Effector memory CD4-positive, alpha-beta T cell (primary cell): ENCODE results near the gene ACTR10.

Source experiments
- DNase-seq, 3 donors: peaks; one replicate each; pipeline ENCODE4 v3.0.0-alpha.2; 2020
- H3K27ac ChIP-seq: 2 replicates; pipeline ENCODE4 v1.7.0; 2013; ENCODE audit warnings: mild to moderate bottlenecking, low read length, moderate library complexity; ENCODE audit not compliant: insufficient read depth, poor library complexity, severe bottlenecking
- H3K27me3 ChIP-seq: replicated peaks from 2 replicates; pipeline ENCODE4 v1.7.0; 2013; ENCODE audit warnings: mild to moderate bottlenecking, low read length; ENCODE audit not compliant: insufficient read depth, control insufficient read depth, poor library complexity, severe bottlenecking
- H3K36me3 ChIP-seq: 2 replicates; pipeline ENCODE4 v1.7.0; 2013; ENCODE audit warnings: mild to moderate bottlenecking, low read length, moderate library complexity; ENCODE audit not compliant: control insufficient read depth, insufficient read depth
- H3K4me1 ChIP-seq: 2 replicates; pipeline ENCODE4 v1.7.0; 2013; ENCODE audit warnings: low read length, mild to moderate bottlenecking; ENCODE audit not compliant: control insufficient read depth, insufficient read depth, poor library complexity, severe bottlenecking
- H3K4me3 ChIP-seq: 2 replicates; pipeline ENCODE4 v1.7.0; 2013; ENCODE audit warnings: low read length, low read depth, mild to moderate bottlenecking; ENCODE audit not compliant: insufficient read depth, poor library complexity, severe bottlenecking
- H3K9me3 ChIP-seq: 2 replicates; pipeline ENCODE4 v1.7.0; 2013; ENCODE audit warnings: mild to moderate bottlenecking, low read length, moderate library complexity; ENCODE audit not compliant: control insufficient read depth
- total RNA-seq, 3 donors: gene quantifications; one replicate each; lab custom pipeline; 2026; lab: John Stamatoyannopoulos, UW

Gene ACTR10
- 19.4 to 32.0 (median 27.1) reads per million in 3 donors for total RNA-seq

DNA sequence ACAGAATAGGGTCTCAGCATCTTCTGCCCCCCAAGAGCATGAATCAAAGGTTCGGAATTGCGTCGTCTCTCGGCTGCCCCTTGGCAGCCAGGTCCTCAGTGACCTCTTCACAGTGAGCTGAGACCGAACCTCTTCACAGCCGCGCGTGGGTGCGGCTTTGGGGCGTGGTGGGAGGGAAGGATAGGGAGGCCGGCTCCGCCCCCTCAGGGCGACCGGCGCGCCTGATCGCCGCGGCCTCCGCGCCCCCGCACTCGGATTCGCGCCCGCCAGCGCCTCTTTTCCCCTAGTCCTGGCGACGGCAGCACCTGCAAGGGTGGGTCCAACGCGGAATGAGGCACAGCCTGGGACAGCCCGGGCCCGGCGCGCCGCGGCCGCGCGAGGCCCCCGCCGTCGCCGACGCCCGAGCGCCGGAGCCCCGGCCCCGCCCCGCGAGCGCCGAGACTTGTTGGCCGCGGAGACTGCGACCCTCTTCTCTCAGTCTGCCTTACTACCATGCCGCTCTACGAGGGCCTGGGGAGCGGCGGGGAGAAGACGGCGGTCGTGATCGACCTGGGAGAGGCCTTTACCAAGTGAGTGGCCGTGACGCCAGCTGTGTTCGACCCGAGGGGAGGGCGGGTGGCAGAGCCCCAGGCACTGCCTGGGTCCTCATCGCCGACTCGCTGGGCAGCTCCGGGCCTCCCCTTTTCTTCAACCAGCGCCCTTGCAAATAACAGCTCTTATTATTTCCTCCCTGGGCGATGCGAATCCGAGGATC is at the start of gene ACTR10:
Gene ACTR10 (plus strand): TSS at position 424 of the 754 bp plus-strand sequence. CDS start 69 bp downstream, at position 493.
- H3K4me1 ChIP-seq = peaks cover 13% of the 10 kb centered on the region
- peak within 1 kb of the TSS; percentile 93 for H3K27ac ChIP-seq
- H3K4me3 ChIP-seq = peak within 1 kb of the TSS; percentile 90
- no peaks in the 10 kb centered on the region for H3K9me3 ChIP-seq
- peak; percentile 65 to 77 (median 75) for DNase-seq
- H3K36me3 ChIP-seq = no peaks in the 10 kb centered on the region
- no peaks in the 10 kb centered on the region for H3K27me3 ChIP-seq

DNA sequence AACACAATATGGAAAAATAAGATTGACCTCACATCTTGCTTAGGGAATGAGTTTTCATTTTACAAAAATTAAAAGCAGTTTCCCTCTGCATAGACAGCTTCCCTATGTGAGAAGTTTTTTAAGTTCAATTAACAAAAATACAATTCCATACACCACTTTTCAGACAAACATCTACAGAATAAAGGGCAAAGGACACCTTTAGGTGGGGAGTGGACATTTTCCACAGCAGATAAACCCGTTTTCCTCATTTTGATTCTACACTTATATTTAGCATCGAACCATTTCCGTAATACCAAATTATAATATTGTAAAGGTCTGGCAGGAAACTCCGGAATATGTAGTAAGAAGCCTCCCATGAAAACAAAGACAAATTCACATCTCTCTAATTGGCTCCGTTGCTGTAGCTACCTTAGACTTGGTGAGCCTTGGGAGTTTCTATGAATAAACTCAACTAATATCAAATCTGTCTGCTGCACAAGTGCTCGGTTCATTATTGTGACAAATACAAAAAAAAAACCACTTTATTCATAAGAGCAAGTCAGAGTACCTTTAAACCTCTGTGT is 49.6 kb upstream of the ACTR10 start:
- Histone ChIP-seq H3K4me3 (no peak overlapping the region), H3K36me3 (no peaks in the 10 kb centered on the region), H3K4me1 (peaks cover 5% of the 10 kb centered on the region), H3K27me3 (peaks cover 12% of the 10 kb centered on the region), H3K9me3 (no peaks in the 10 kb centered on the region), H3K27ac (no peak overlapping the region)
- DNase-seq = no peak

DNA sequence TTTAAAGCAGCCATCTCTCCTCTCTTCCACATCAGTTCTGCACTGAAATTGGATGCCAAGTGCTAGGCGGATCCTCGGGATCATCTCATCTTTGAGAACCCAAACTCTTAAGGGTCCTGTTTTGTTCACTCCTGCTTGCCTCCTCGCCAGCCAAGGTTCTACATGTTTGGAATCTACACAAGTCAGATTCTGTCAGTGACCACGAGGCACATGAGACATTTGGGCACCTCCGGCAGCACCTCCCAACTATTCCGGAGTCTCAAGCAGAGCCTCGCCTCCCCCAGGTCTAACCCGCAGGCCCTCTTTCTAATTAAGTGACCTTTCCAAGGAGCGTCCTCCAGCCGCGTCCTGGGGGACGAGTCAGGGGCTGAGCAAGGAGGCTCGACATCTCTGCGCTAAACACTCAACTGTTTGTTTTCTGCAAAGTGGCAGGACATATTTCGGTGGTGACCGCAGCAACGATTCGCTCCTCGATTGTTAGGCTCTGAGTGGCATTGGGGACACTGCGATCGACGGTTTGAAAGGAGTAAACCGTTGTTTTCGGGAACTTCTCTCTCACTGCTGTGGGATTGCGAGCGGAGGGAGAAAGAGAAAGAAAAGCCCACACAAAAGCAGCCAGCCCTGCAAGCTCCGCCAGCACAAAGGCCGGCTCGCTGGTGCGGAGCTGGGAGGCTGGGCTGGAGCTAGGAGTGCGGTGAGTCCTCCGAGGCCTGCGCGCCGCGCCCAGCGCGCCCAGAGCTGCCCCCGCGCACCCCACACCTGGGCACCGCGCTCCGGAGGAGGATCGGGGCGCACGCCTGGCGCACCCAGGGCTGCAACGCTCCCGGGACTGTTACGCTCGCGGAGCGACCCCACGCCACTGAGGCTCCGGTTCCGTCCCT is 48.6 kb upstream of the ACTR10 start:
- H3K27ac ChIP-seq = no peak overlapping the region
- H3K4me3 ChIP-seq = peak overlapping the region; percentile 74
- peaks cover 5% of the 10 kb centered on the region for H3K4me1 ChIP-seq
- H3K36me3 ChIP-seq = no peaks in the 10 kb centered on the region
- DNase-seq = no peak
- H3K27me3 ChIP-seq = peaks cover 12% of the 10 kb centered on the region
- H3K9me3 ChIP-seq = no peaks in the 10 kb centered on the region

DNA sequence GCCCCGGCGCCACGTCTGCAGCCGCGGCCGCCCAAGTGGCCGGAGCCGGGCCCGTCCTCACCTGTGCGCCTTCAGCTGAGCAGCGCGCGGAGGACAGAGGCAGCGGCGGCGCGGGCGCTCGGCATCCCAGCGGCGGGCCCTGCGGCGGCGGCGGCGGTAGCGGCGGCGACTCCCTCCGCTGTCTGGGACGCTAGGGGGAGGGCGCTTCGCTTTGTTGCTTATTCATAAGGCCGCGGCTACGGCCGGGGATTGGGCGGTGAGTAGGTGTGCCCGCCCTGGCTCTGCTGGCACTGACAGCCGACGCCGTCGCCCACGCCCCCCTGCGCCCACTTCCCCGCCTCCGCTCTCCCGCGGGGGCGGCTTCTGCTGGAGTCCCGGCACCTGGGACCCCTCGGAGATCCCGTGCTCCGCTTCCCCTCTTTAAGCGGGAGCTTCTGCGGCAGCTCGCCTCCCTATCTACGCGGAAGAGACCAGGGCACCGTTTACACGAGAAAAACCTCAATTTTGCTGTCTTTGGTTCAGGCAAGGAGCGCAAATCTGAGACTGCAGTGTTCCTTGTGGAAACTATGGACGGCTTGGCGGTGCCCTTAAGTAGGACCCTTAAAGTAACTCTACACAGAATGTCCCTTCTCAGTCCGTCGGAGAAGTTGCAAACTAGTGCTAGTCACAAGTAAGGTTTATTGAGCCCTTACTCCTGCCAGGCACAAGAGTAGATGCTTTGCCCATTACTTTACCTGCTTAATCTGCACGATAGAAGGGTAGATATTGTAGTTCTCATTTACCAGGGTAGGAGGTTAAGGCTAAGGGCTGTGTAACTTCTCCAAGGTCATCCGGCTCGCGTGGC is 47.7 kb upstream of the ACTR10 start, which contains the start of gene ARMH4:
Gene ARMH4 (minus strand): TSS at position 200 of the 844 bp plus-strand sequence. CDS start 12,855 bp downstream, outside the sequence.
- Histone ChIP-seq H3K4me1 (peaks cover 5% of the 10 kb centered on the region), H3K27ac (no peak within 1 kb of the TSS), H3K4me3 (peak within 1 kb of the TSS; percentile 74), H3K27me3 (peaks cover 12% of the 10 kb centered on the region), H3K36me3 (no peaks in the 10 kb centered on the region), H3K9me3 (no peaks in the 10 kb centered on the region)
- peak; percentile 28 to 35 (median 32) for DNase-seq

DNA sequence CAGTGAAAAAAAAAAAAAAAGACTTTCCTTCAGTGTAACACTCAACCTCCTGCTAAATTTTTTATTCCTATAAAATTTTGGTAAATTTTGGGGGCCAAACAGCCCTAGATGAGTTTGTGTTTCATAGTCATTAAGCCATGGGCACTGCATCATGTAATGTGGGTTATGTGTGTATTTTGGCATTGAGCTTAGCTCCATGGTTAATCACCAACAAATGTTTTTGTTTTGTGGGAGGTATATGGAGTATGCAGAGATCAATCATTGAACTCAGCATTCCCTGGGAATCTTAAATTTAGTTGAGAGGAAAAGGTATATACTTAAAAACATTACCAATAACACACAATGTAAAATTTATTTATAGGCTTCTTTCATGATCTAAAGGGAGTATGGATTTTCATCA is 39.4 kb upstream of the ACTR10 start:
- no peaks in the 10 kb centered on the region for H3K4me1 ChIP-seq
- H3K36me3 ChIP-seq = no peaks in the 10 kb centered on the region
- no peaks in the 10 kb centered on the region for H3K9me3 ChIP-seq
- H3K27me3 ChIP-seq = no peaks in the 10 kb centered on the region
- no peak overlapping the region for H3K4me3 ChIP-seq
- DNase-seq = no peak
- H3K27ac ChIP-seq = no peak overlapping the region

DNA sequence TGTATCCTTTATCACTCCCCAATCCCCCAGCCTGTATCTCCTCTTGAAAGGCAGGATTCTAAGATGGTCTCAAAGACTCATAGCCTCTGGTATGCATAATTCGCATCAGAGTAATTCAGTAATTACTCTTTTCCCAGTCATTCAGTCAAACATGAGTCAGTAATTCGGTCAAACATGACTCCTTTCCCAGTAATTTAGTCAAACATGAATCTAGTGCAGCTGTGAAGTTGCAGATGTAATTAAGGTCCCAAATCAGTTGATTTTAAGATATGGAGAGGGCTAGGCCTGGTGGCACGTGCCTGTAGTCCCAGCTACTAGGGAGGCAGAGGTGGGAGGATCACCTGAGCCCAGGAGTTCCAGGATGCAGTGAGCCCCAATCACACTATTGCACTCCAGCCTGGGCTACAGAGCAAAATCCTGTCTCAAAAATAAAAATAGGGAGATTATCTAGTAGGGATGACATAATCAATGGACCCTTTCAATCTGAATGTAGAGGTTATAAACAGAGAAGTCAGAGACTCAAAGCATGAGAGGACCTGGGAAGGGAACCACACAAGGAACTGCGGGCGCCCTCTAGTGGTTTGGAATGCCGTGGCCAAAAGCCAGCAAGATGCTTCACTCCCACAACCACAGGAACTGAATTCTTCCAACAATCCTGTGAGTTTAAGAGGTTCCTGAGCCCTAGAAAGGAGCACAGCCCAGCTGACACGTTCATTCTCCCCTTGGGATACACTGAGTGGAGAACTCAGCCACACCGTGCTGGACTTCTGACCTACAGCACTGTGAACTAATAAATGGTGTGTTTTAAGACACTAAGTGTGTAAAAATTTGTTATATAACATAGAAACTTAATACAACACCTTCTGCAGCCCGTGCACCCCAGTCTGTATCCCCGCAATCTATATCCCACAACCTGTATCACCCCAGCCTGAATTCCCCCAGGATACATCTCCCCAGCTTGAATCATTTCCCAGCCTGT is 33.7 kb upstream of the ACTR10 start:
- Histone ChIP-seq H3K36me3 (no peaks in the 10 kb centered on the region), H3K27ac (no peak overlapping the region), H3K27me3 (no peaks in the 10 kb centered on the region), H3K4me1 (no peaks in the 10 kb centered on the region), H3K9me3 (no peaks in the 10 kb centered on the region), H3K4me3 (no peak overlapping the region)
- peak in 2 of 3 donors; percentile 22 to 47 for DNase-seq

DNA sequence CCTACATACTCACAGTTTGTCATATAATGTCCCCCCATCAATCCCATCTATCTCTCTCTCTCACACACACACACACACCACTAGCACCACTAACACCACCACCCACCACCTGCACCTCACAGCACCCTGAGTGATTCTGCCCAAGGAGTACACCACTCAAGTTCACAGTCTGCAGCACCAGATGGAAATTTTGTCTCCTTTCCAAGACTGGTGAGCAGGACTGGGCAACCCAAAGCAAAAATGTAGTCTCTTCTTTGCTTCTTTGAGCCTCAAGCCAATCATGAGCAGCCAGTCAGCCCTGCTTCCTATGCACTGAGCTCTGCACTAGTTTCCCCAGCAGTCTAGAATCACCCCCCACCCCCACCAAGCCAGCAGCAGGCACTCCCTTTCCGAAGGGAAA is 32.9 kb upstream of the ACTR10 start:
- H3K4me1 ChIP-seq = no peaks in the 10 kb centered on the region
- H3K27ac ChIP-seq = no peak overlapping the region
- no peak overlapping the region for H3K4me3 ChIP-seq
- H3K36me3 ChIP-seq = no peaks in the 10 kb centered on the region
- H3K9me3 ChIP-seq = no peaks in the 10 kb centered on the region
- no peaks in the 10 kb centered on the region for H3K27me3 ChIP-seq
- DNase-seq = no peak

DNA sequence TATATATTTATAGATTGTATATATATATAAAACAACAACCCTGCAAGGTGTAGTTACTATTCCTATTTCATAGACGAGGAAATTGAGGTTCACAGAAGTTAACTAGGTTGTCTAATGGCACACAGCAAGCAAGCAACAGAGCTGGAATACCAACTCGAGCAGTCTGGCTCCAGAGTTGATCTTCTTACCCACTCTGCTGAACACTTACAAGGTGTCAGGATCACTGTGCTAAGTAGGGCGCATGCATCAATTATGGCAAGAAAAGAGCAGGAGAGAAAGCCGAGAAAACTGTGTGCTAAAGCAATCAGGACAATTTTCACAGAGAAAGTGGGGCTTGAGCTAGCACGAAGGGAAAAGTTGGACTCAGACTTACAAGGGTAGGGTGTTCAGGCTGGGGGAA is 32.1 kb upstream of the ACTR10 start:
- Histone ChIP-seq H3K4me1 (no peaks in the 10 kb centered on the region), H3K9me3 (no peaks in the 10 kb centered on the region), H3K27ac (no peak overlapping the region), H3K4me3 (no peak overlapping the region), H3K27me3 (no peaks in the 10 kb centered on the region), H3K36me3 (no peaks in the 10 kb centered on the region)
- no peak for DNase-seq
